ENCODE data around the gene HNRNPUL2. TPM values are rescaled to one million over a fixed set of nuclear protein-coding genes. Genes with fewer than 3 reads are reported as not detected.

The HNRNPUL2 gene
- total and polyA plus RNA-seq, 4 donors, result 25.6 to 53.1 (median 35.5) TPM

GRCh38 chr11:62669420-62670161, 57.7 kb downstream of the HNRNPUL2 start:
- peaks cover 0 to 17% (median 15%) of the 10 kb centered on the region in 4 donors for H3K36me3 ChIP-seq (ENCODE audit: control insufficient read depth in 4 of 4, insufficient read depth in 4 of 4, low read length in 4 of 4)
- no peak for TF ChIP-seq CTCF (IDR thresholded peaks at IDR 0.05; ENCODE audit: control extremely low read depth, extremely low read depth)
- H3K27ac ChIP-seq (ENCODE audit: low read depth in 1 of 2, low read length in 1 of 2), result peak overlapping the region in 1 of 2 donors; percentile 8
- no peaks in the 10 kb centered on the region for H3K9me3 ChIP-seq (ENCODE audit: control insufficient read depth in 4 of 4, insufficient read depth in 3 of 4, low read length in 3 of 4)
- WGBS, 2 donors, result 79 to 89% methylated on average over 4 of the region's 4 CpGs
- H3K4me3 ChIP-seq, result no peak overlapping the region
- no peaks in the 10 kb centered on the region for H3K27me3 ChIP-seq (ENCODE audit: control insufficient read depth in 3 of 3, insufficient read depth in 3 of 3, low read length in 2 of 3)
- peak overlapping the region; percentile 3 to 11 for H3K9ac ChIP-seq (ENCODE audit: insufficient read depth in 1 of 2, low read length in 2 of 2)
- no peak for ATAC-seq (ENCODE audit: insufficient read depth, low FRiP score)
- H3K4me1 ChIP-seq (ENCODE audit: control insufficient read depth in 5 of 5, insufficient read depth in 5 of 5, low read length in 5 of 5), result peaks cover 15 to 21% (median 18%) of the 10 kb centered on the region in 5 donors
- DNase-seq, result no peak

GRCh38 chr11:62667460-62667859, 59.8 kb downstream of the HNRNPUL2 start:
- DNase-seq (no peak), ATAC-seq (ENCODE audit: insufficient read depth, low FRiP score) (no peak)
- Histone ChIP-seq H3K4me1 (ENCODE audit: control insufficient read depth in 5 of 5, insufficient read depth in 5 of 5, low read length in 5 of 5) (peaks cover 13 to 21% (median 15%) of the 10 kb centered on the region in 5 donors), H3K27me3 (ENCODE audit: control insufficient read depth in 3 of 3, insufficient read depth in 3 of 3, low read length in 2 of 3) (no peaks in the 10 kb centered on the region), H3K4me3 (no peak overlapping the region), H3K9me3 (ENCODE audit: control insufficient read depth in 4 of 4, insufficient read depth in 3 of 4, low read length in 3 of 4) (no peaks in the 10 kb centered on the region), H3K27ac (ENCODE audit: low read depth in 1 of 2, low read length in 1 of 2) (no peak overlapping the region), H3K36me3 (ENCODE audit: control insufficient read depth in 4 of 4, insufficient read depth in 4 of 4, low read length in 4 of 4) (peaks cover 3 to 18% (median 16%) of the 10 kb centered on the region in 4 donors), H3K9ac (ENCODE audit: insufficient read depth in 1 of 2, low read length in 2 of 2) (no peak overlapping the region)
- 89 to 91% methylated on average over 2 of the region's 2 CpGs for WGBS, 2 donors
- no peak for TF ChIP-seq CTCF (IDR thresholded peaks at IDR 0.05; ENCODE audit: control extremely low read depth, extremely low read depth)

GRCh38 chr11:62666259-62666926, 60.9 kb downstream of the HNRNPUL2 start:
- Histone ChIP-seq H3K27me3 (ENCODE audit: control insufficient read depth in 3 of 3, insufficient read depth in 3 of 3, low read length in 2 of 3) (no peaks in the 10 kb centered on the region), H3K36me3 (ENCODE audit: control insufficient read depth in 4 of 4, insufficient read depth in 4 of 4, low read length in 4 of 4) (peaks cover 7 to 21% (median 18%) of the 10 kb centered on the region in 4 donors), H3K4me1 (ENCODE audit: control insufficient read depth in 5 of 5, insufficient read depth in 5 of 5, low read length in 5 of 5) (peaks cover 12 to 21% (median 15%) of the 10 kb centered on the region in 5 donors), H3K27ac (ENCODE audit: low read depth in 1 of 2, low read length in 1 of 2) (peak overlapping the region; percentile 79 to 86), H3K9me3 (ENCODE audit: control insufficient read depth in 4 of 4, insufficient read depth in 3 of 4, low read length in 3 of 4) (no peaks in the 10 kb centered on the region), H3K9ac (ENCODE audit: insufficient read depth in 1 of 2, low read length in 2 of 2) (peak overlapping the region; percentile 48 to 82), H3K4me3 (peak overlapping the region; percentile 79)
- DNase-seq (no peak), ATAC-seq (ENCODE audit: insufficient read depth, low FRiP score) (no peak)
- TF ChIP-seq CTCF (IDR thresholded peaks at IDR 0.05; ENCODE audit: control extremely low read depth, extremely low read depth), result no peak
- WGBS, 2 donors, result 58 to 73% methylated on average over 16 of the region's 16 CpGs
